Fibroblast of peridontal ligament (primary cell): ENCODE measurements around the gene SLC15A3.
"Not testable (repeated sequence)": the region's sequence is repeated elsewhere in the genome, so short reads cannot be mapped to it uniquely, and the experiment has no call there.

Experiments used
- DNase-seq: peaks from one replicate; pipeline ENCODE4 v3.0.0-alpha.2; 2010; ENCODE audit errors: extremely low read depth

Gene SLC15A3

GRCh38 chr11:60913793-60914632 lies 38.0 kb downstream of the SLC15A3 start, which contains the start of gene TMEM109:
TSS of gene TMEM109 (plus strand) at chr11:60914158. CDS start at chr11:60919694, 5,536 bp downstream.
- peak; percentile 89 for DNase-seq

GRCh38 chr11:60912851-60913528 lies 39.0 kb downstream of the SLC15A3 start:
- DNase-seq, result no peak

GRCh38 chr11:60912223-60912850 lies 39.6 kb downstream of the SLC15A3 start:
- DNase-seq, result no peak

GRCh38 chr11:60910711-60911380 lies 41.1 kb downstream of the SLC15A3 start:
- DNase-seq, result no peak

- DNase-seq, result no peak
Observed at GRCh38 chr11:60910281-60910687, 41.7 kb downstream of the SLC15A3 start.

- not testable (repeated sequence) for DNase-seq
Observed at GRCh38 chr11:60909680-60910280, 42.2 kb downstream of the SLC15A3 start.

GRCh38 chr11:60908803-60909202 lies 43.2 kb downstream of the SLC15A3 start:
- DNase-seq, result no peak

GRCh38 chr11:60906132-60906972 lies 45.6 kb downstream of the SLC15A3 start, which contains the start of gene PRPF19:
TSS of gene PRPF19 (minus strand) at chr11:60906585. CDS start at chr11:60906382, 203 bp downstream.
- peak; percentile 94 for DNase-seq

GRCh38 chr11:60905551-60906113 lies 46.3 kb downstream of the SLC15A3 start:
- peak; percentile 50 for DNase-seq

GRCh38 chr11:60905047-60905446 lies 46.9 kb downstream of the SLC15A3 start:
- no peak for DNase-seq

GRCh38 chr11:60902625-60903024 lies 49.4 kb downstream of the SLC15A3 start:
- DNase-seq, result no peak

GRCh38 chr11:60900673-60901404 lies 51.1 kb downstream of the SLC15A3 start:
- DNase-seq, result no peak

- DNase-seq, result no peak
Observed at GRCh38 chr11:60899977-60900376, 52.0 kb downstream of the SLC15A3 start.

GRCh38 chr11:60899046-60899936 lies 52.7 kb downstream of the SLC15A3 start:
- DNase-seq, result peak; percentile 80

GRCh38 chr11:60897496-60897895 lies 54.5 kb downstream of the SLC15A3 start:
- no peak for DNase-seq

- DNase-seq, result no peak
Observed at GRCh38 chr11:60895687-60896086, 56.3 kb downstream of the SLC15A3 start.

- no peak for DNase-seq
Observed at GRCh38 chr11:60891103-60891741, 60.8 kb downstream of the SLC15A3 start.

GRCh38 chr11:60890696-60891095 lies 61.3 kb downstream of the SLC15A3 start:
- DNase-seq, result no peak
